ENCODE measurements around the gene CHRNA5.

Gene CHRNA5

DNA sequence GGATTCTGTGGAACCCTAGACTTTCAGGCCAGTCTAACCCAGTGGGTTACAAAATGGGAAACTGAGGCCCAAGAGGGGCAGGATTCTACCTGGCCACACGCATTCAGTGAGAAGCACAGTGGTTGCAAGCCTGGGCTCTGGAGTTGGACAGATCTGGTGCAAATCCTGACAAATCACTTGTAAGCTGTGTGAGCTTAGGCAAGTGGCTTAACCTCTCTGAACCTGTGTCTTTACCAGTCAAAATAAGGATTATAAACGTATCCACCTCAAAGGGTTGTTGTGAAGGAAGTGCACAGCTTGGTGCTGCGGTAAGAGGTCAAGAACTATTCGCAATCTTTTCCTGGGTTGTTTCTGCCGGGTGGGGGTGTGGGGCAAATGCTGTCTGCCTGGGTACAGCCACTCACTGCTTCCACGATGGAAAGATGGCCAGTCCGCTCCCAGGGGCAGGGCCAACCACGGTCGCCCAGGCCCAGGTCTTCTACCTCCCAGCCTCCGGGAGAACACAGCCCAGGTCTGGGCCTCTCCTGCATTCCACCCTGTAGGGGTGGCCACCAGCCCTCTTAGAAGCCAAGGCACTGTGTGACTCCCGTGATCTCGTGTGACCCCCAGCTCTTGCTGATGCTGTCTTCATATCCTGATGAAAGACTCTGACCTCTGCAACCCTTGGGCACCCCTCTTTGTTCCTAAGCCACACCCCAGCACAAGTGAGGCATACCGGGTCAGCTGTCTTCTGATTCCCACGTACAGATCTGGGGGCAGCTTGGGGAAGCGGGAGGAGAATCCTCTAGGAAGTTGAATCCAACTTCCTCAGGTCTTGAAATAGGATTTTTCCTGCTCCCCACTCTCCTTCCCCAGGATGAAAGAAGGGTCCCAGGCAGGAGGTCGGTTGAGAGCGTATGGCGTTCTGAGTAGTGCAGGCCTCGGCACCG lies 54.0 kb downstream of the CHRNA5 start:
- intact Hi-C loops (cut with micrococcal nuclease) = loop anchor here (5.0 kb wide), 1 partner anchor 133 kb away; no protein-coding TSS in a partner anchor
- H3K36me3 Mint-ChIP-seq (ENCODE audit: low read depth) = no peaks in the 10 kb centered on the region
- H3K27ac Mint-ChIP-seq = no peak overlapping the region
- no peaks in the 10 kb centered on the region for H3K9me3 Mint-ChIP-seq
- no peak overlapping the region for H3K4me3 Mint-ChIP-seq
- peaks cover 45% of the 10 kb centered on the region for H3K27me3 Mint-ChIP-seq
- H3K4me1 Mint-ChIP-seq (ENCODE audit: low read depth) = peaks cover 14% of the 10 kb centered on the region

DNA sequence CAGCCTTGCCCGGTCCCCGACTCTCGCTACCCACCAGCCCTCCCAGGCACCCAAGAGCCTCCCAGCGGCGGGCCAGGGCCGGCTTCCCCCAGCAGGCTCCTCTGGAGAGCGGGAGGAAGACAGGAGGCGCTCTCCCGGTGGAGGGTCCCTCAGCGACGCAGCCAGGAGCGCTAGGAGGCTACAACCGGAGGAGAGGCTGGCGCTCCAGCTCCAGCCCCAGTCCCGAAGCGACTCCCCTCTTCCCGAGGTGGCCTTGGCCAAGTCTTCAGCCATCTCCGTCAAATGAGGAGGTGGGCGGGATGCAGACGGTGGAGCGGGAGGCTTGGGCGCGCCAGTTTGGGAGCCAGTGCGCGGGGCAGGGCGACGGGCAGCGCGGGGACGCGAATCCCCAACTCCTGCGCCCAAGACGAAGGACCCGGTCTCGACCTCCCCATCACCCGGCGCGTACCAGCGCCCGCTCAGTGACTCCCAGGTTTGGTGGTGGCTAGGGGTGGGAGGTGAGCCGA lies 54.8 kb downstream of the CHRNA5 start:
- no peaks in the 10 kb centered on the region for H3K9me3 Mint-ChIP-seq
- peaks cover 14% of the 10 kb centered on the region for H3K4me1 Mint-ChIP-seq (ENCODE audit: low read depth)
- intact Hi-C loops (cut with micrococcal nuclease) = no loop called here
- H3K27me3 Mint-ChIP-seq = peaks cover 46% of the 10 kb centered on the region
- H3K36me3 Mint-ChIP-seq (ENCODE audit: low read depth) = no peaks in the 10 kb centered on the region
- no peak overlapping the region for H3K27ac Mint-ChIP-seq
- H3K4me3 Mint-ChIP-seq = no peak overlapping the region

DNA sequence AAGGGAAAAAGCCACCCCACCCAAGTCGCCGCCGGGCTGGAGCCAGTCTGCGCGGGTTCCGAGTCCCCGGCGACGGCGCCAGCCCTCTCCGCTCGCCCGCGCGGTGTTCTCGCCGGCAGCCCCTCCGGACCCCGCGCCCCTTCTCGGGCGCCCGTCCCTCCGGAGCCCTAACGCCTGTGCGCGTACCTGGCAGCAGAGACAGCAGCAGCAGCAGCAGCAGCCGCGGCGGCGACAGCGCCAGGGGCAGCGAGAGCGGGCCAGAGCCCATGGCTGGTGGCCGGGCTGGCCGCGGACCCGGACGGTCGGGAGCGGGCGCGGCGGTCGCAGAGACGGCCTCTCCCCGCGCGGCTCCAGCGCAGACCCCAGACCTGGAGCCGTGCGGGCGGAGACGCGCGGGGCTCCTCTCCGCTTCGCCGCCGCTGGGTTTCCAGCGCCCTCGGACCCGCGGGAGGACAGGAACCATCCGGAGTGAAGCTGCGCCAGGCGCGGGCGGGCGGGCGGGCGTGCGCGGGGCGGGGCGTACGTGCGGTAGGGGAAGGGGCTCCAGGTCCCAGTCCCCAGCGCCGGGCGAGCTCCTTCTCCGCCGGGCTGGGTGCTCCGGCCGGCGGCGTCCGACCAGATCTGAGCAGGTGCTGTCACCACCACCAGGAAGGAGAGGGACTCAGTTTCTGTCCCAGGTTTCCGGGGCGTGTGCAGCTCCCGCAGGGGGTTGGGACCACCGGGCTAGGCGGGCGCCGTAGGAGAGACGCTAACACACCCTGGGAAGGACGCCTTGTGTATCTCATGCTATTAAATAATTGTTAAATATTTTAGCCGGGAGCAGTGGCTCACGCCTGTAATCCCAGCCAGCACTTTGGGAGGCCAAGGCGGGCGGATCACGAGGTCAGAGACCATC lies 55.5 kb downstream of the CHRNA5 start, which contains the start of gene CHRNA3:
CHRNA3 (minus strand) TSS at position 470 of the 895 bp plus-strand sequence; CDS start at position 268, 202 bp downstream.
- no peaks in the 10 kb centered on the region for H3K9me3 Mint-ChIP-seq
- intact Hi-C loops (cut with micrococcal nuclease) = no loop called here
- H3K4me1 Mint-ChIP-seq (ENCODE audit: low read depth) = peaks cover 14% of the 10 kb centered on the region
- H3K27me3 Mint-ChIP-seq = peaks cover 46% of the 10 kb centered on the region
- no peak within 1 kb of the TSS for H3K27ac Mint-ChIP-seq
- no peaks in the 10 kb centered on the region for H3K36me3 Mint-ChIP-seq (ENCODE audit: low read depth)
- no peak within 1 kb of the TSS for H3K4me3 Mint-ChIP-seq

DNA sequence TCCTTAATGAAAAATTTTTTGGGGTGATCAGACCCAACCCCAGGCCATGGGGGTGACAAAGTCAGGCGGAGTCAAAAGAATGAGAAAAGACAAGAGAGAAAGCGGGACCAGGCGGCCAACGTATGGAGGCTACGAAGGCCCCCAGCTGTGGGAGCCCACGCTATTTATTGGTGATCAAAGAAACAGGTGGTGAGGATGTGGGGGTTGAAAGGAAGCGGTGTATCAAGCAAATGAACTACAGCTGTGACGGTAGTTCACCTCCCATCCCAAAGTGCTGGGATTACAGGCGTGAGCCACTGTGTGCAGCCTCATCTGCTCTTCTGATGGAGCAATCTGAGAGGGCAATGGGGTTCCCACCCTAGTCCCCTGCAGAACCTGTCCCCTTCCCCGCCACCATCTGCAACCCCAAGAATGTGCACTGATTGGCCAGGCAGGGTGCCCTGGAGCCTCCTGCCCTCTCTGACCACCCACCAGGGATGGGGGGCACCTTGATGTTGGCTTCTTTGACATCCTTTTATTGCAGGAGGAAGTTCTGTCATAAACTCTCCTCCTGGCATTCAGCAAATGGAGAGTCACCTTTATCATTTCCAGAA lies 56.6 kb downstream of the CHRNA5 start:
- peaks cover 46% of the 10 kb centered on the region for H3K27me3 Mint-ChIP-seq

GRCh38 chr15:78623786-78624497 lies 58.6 kb downstream of the CHRNA5 start:
- no peaks in the 10 kb centered on the region for H3K9me3 Mint-ChIP-seq
- intact Hi-C loops (cut with micrococcal nuclease) = no loop called here
- peaks cover 48% of the 10 kb centered on the region for H3K27me3 Mint-ChIP-seq
- no peak overlapping the region for H3K27ac Mint-ChIP-seq
- no peaks in the 10 kb centered on the region for H3K36me3 Mint-ChIP-seq (ENCODE audit: low read depth)
- H3K4me1 Mint-ChIP-seq (ENCODE audit: low read depth) = peaks cover 6% of the 10 kb centered on the region
- H3K4me3 Mint-ChIP-seq = no peak overlapping the region

More for the DNA sequence above, 56.6 kb downstream of the CHRNA5 start:
- H3K4me3 Mint-ChIP-seq = no peak overlapping the region
- intact Hi-C loops (cut with micrococcal nuclease) = no loop called here
- no peak overlapping the region for H3K27ac Mint-ChIP-seq
- peaks cover 11% of the 10 kb centered on the region for H3K4me1 Mint-ChIP-seq (ENCODE audit: low read depth)
- H3K9me3 Mint-ChIP-seq = no peaks in the 10 kb centered on the region
- H3K36me3 Mint-ChIP-seq (ENCODE audit: low read depth) = no peaks in the 10 kb centered on the region

- intact Hi-C loops (cut with micrococcal nuclease) = no loop called here
- H3K36me3 Mint-ChIP-seq (ENCODE audit: low read depth) = no peaks in the 10 kb centered on the region
- H3K27me3 Mint-ChIP-seq = peaks cover 41% of the 10 kb centered on the region
- no peak overlapping the region for H3K27ac Mint-ChIP-seq
- H3K4me1 Mint-ChIP-seq (ENCODE audit: low read depth) = peaks cover 3% of the 10 kb centered on the region
- H3K4me3 Mint-ChIP-seq = no peak overlapping the region
- no peaks in the 10 kb centered on the region for H3K9me3 Mint-ChIP-seq
These were observed 59.6 kb downstream of the CHRNA5 start for GRCh38 chr15:78624651-78625590.

- Mint-ChIP-seq H3K4me3 (no peak overlapping the region), H3K27me3 (peaks cover 35% of the 10 kb centered on the region), H3K27ac (no peak overlapping the region), H3K36me3 (ENCODE audit: low read depth) (no peaks in the 10 kb centered on the region), H3K9me3 (no peaks in the 10 kb centered on the region), H3K4me1 (ENCODE audit: low read depth) (no peaks in the 10 kb centered on the region)
- intact Hi-C loops (cut with micrococcal nuclease) = no loop called here
These were observed 60.4 kb downstream of the CHRNA5 start for GRCh38 chr15:78625606-78626280.

DNA sequence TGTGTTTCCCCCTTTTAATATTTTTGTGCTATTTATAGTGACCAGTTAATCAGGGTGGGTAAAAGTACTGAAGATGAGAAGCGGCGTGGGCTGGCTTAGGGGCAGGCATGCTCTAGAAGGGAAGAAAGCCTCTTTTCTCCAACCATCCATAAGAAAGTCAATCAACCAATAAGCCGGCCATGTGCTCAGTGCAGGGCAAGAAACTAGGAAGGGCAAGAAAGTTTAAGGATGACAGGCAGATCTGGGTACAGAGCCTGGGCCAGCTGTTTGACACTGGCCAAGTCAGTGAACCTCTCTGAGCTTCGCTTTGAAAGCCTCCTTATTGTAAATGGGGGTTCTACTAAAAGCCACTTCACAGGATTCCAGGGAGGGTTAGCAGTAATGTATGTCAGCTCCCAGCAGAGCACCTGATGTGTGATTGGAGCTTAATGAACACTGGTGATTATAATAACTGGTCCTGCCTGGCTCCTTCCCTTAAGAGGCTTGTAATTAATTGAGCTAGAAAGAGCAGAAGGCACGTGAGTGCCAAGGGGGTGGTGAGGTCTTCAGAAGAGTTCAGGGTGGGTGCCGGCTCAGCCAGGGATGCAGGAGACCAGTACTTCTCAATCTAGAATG lies 61.2 kb downstream of the CHRNA5 start:
- H3K36me3 Mint-ChIP-seq (ENCODE audit: low read depth) = no peaks in the 10 kb centered on the region
- no peak overlapping the region for H3K4me3 Mint-ChIP-seq
- H3K27ac Mint-ChIP-seq = no peak overlapping the region
- no peaks in the 10 kb centered on the region for H3K4me1 Mint-ChIP-seq (ENCODE audit: low read depth)
- H3K27me3 Mint-ChIP-seq = peaks cover 29% of the 10 kb centered on the region
- intact Hi-C loops (cut with micrococcal nuclease) = no loop called here
- H3K9me3 Mint-ChIP-seq = no peaks in the 10 kb centered on the region

DNA sequence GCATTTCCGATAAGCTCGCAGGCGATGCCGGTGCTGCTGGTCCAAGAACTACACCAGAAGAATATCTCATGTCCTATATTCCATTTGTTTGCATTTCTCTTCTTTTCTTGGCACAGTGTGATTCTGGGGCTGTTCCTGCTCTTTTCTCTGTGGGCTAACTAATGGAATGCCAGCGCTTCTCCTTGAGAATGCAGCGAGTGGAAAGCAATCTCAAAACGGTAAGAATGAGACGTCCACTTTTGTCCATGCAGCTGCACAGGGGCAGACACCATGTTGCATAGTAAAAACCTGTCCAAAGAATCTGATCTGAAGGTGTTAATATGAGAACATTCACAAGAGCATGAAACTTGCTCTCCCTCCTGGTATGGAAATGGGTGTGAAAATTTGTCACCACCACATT lies 62.0 kb downstream of the CHRNA5 start:
- Mint-ChIP-seq H3K36me3 (ENCODE audit: low read depth) (no peaks in the 10 kb centered on the region), H3K4me3 (no peak overlapping the region), H3K27me3 (peaks cover 25% of the 10 kb centered on the region), H3K4me1 (ENCODE audit: low read depth) (no peaks in the 10 kb centered on the region), H3K27ac (no peak overlapping the region), H3K9me3 (no peaks in the 10 kb centered on the region)
- intact Hi-C loops (cut with micrococcal nuclease) = no loop called here

- no peaks in the 10 kb centered on the region for H3K36me3 Mint-ChIP-seq (ENCODE audit: low read depth)
- H3K9me3 Mint-ChIP-seq = peaks cover 8% of the 10 kb centered on the region
- no peak overlapping the region for H3K27ac Mint-ChIP-seq
- peaks cover 19% of the 10 kb centered on the region for H3K27me3 Mint-ChIP-seq
- H3K4me3 Mint-ChIP-seq = no peak overlapping the region
- intact Hi-C loops (cut with micrococcal nuclease) = no loop called here
- H3K4me1 Mint-ChIP-seq (ENCODE audit: low read depth) = no peaks in the 10 kb centered on the region
These were observed 62.9 kb downstream of the CHRNA5 start for GRCh38 chr15:78628227-78628626.

GRCh38 chr15:78629031-78629715 lies 63.9 kb downstream of the CHRNA5 start:
- Mint-ChIP-seq H3K9me3 (peaks cover 15% of the 10 kb centered on the region), H3K27ac (no peak overlapping the region), H3K36me3 (ENCODE audit: low read depth) (no peaks in the 10 kb centered on the region), H3K4me3 (no peak overlapping the region), H3K27me3 (peaks cover 18% of the 10 kb centered on the region), H3K4me1 (ENCODE audit: low read depth) (no peaks in the 10 kb centered on the region)
- intact Hi-C loops (cut with micrococcal nuclease) = no loop called here
